Endothelial cell of umbilical vein (primary cell): ENCODE measurements around the gene DEF6. TPM values are rescaled to one million over a fixed set of nuclear protein-coding genes. Genes with fewer than 3 reads are reported as not detected.

ENCODE experiments used
- BruUV-seq: library from RNA; stranded (reverse); fragments of 400-500 nt; replicated peaks from 2 replicates; lab custom pipeline; 2021; lab: Mats Ljungman, UMichigan
- CTCF ChIA-PET: fragments of 300-600, 350-600 bp; sonication (Branson Sonifier 250); formaldehyde crosslinking; loops from one replicate; lab custom pipeline; 2021; ENCODE audit warnings: antibody characterized with exemption, inconsistent platforms; lab: Charles Lee
- POLR2A ChIA-PET: fragments of 300-600, 350-600 bp; sonication (Branson Sonifier 250); formaldehyde crosslinking; loops from one replicate; lab custom pipeline; 2021; ENCODE audit warnings: antibody characterized with exemption, inconsistent platforms; lab: Charles Lee
- DNase-seq: peaks from one replicate; pipeline ENCODE4 v3.0.0-alpha.2; 2011; ENCODE audit warnings: low read depth, low spot score
- FAIRE-seq: peaks from 2 replicates; lab custom pipeline; 2011; peaks lifted over from hg19 to GRCh38; lab: Jason Lieb, UNC
- H2AFZ ChIP-seq: 2 replicates; pipeline ENCODE4 v1.6.0; 2012; ENCODE audit warnings: low read depth, low read length, control low read depth, inconsistent platforms
- H3K27ac ChIP-seq: 2 replicates; pipeline ENCODE4 v1.5.1; 2011; ENCODE audit warnings: low read depth, mild to moderate bottlenecking, control low read depth, low read length, moderate library complexity; ENCODE audit not compliant: insufficient read depth
- H3K27me3 ChIP-seq, 2 experiments: 2 replicates each; pipeline versions ENCODE4 v1.6.0 to v1.6.1; 2011; ENCODE audit warnings: low read length in 2 of 2, mixed read lengths in 1 of 2; ENCODE audit not compliant: control insufficient read depth in 2 of 2, insufficient read depth in 2 of 2
- H3K36me3 ChIP-seq, 2 experiments: 2 replicates in 1 of 2; 3 replicates in 1 of 2; pipeline ENCODE4 v1.5.1; 2011; ENCODE audit warnings: low read length in 2 of 2, mild to moderate bottlenecking in 1 of 2, moderate library complexity in 1 of 2; ENCODE audit not compliant: control insufficient read depth in 2 of 2, insufficient read depth in 2 of 2; ENCODE audit errors: extremely low read depth in 1 of 2
- H3K4me1 ChIP-seq: 3 replicates; pipeline ENCODE4 v1.5.1; 2011; ENCODE audit warnings: mild to moderate bottlenecking, low read length; ENCODE audit not compliant: control insufficient read depth, insufficient read depth; ENCODE audit errors: extremely low read depth
- H3K4me2 ChIP-seq: 2 replicates; pipeline ENCODE4 v1.6.1; 2011; ENCODE audit warnings: low read length, control low read depth, mixed read lengths; ENCODE audit not compliant: insufficient read depth
- H3K4me3 ChIP-seq, 3 experiments: fragments of 200-600 bp in 1 of 3; sonication (generic), shearing (Covaris generic) in 1 of 3; replicated peaks in 1 of 3; 2 replicates each; pipeline ENCODE4 v1.5.1; 2011 to 2016; ENCODE audit warnings: control low read depth in 3 of 3, low read length in 3 of 3, mild to moderate bottlenecking in 2 of 3, inconsistent platforms in 1 of 3, low read depth in 1 of 3, moderate library complexity in 1 of 3; ENCODE audit not compliant: insufficient read depth in 1 of 3
- H3K79me2 ChIP-seq: 2 replicates; pipeline ENCODE4 v1.6.0; 2012; ENCODE audit warnings: low read length, inconsistent platforms; ENCODE audit not compliant: control insufficient read depth, insufficient read depth
- H3K9ac ChIP-seq: replicated peaks from 2 replicates; pipeline ENCODE3; 2011; ENCODE audit warnings: low read length, control low read depth; ENCODE audit not compliant: insufficient read depth; ENCODE audit errors: extremely low read depth
- H3K9me1 ChIP-seq: replicated peaks from 3 replicates; pipeline ENCODE4 v1.6.0; 2011; ENCODE audit warnings: mild to moderate bottlenecking, low read length; ENCODE audit not compliant: control insufficient read depth, insufficient read depth; ENCODE audit errors: extremely low read depth
- H3K9me3 ChIP-seq: replicated peaks from 2 replicates; pipeline ENCODE4 v1.5.1; 2012; ENCODE audit warnings: low read length, inconsistent platforms; ENCODE audit not compliant: control insufficient read depth, insufficient read depth
- H4K20me1 ChIP-seq: replicated peaks from 2 replicates; pipeline ENCODE3; 2011; ENCODE audit warnings: mild to moderate bottlenecking, low read length; ENCODE audit not compliant: control insufficient read depth, insufficient read depth; ENCODE audit errors: extremely low read depth
- EZH2 ChIP-seq: IDR thresholded peaks from 2 replicates; pipeline ENCODE4 v1.6.1; 2012; ENCODE audit warnings: borderline replicate concordance, low read depth, mild to moderate bottlenecking, moderate library complexity, low read length, inconsistent platforms; ENCODE audit not compliant: severe bottlenecking
- FOS ChIP-seq: IDR thresholded peaks from 2 replicates; pipeline ENCODE4 v1.6.1; 2011; ENCODE audit warnings: mild to moderate bottlenecking, low read length, moderate library complexity, borderline replicate concordance; ENCODE audit not compliant: insufficient read depth
- GATA2 ChIP-seq: IDR thresholded peaks from 2 replicates; pipeline ENCODE4 v1.7.0; 2011; ENCODE audit warnings: low read depth, mild to moderate bottlenecking, moderate library complexity, mixed read lengths, low read length; ENCODE audit not compliant: insufficient read length, insufficient read depth
- JUN ChIP-seq: IDR thresholded peaks from 2 replicates; pipeline ENCODE4 v1.6.1; 2011; ENCODE audit warnings: borderline replicate concordance, low read depth; ENCODE audit not compliant: insufficient read length, insufficient read depth
- MYC ChIP-seq: IDR thresholded peaks from one replicate; pipeline ENCODE4 v1.6.1; 2011; ENCODE audit warnings: mild to moderate bottlenecking, low read depth, low read length
- POLR2A ChIP-seq: IDR thresholded peaks from 2 replicates; pipeline ENCODE4 v1.6.1; 2012; ENCODE audit warnings: low read depth, mild to moderate bottlenecking, control low read depth, low read length
- POLR2AphosphoS5 ChIP-seq: IDR thresholded peaks from 2 replicates; pipeline ENCODE4 v1.6.1; 2012; ENCODE audit warnings: low read depth, mild to moderate bottlenecking, control low read depth, low read length, moderate library complexity; ENCODE audit not compliant: insufficient read depth
- dilution Hi-C: fragments of 300-500 bp; cut with MboI; formaldehyde crosslinking; loops from one replicate; pipeline ENCODE4 v1.15.0; 2019; ENCODE audit warnings: low sequenced_read_pairs; ENCODE audit not compliant: extremely low pct_ligation_motif_present
- intact Hi-C: fragments of 100-400 bp; cut with micrococcal nuclease; formaldehyde crosslinking; loops from one replicate; pipeline ENCODE4 v1.10.0; 2022
- polyA plus RNA-seq, 4 experiments: library from polyadenylated mRNA; depleted of rRNA in 3 of 4; stranded (reverse) in 3 of 4; unstranded in 1 of 4; fragments of >200 nt; gene quantifications; 2 replicates each; pipeline versions ENCODE4 v1.2.1 to v1.2.3, GENCODE V29; 2011 to 2012; ENCODE audit warnings: missing spikeins in 1 of 4
- total RNA-seq: library from RNA; stranded (reverse); gene quantifications from 2 replicates; pipeline ENCODE4 v1.2.3, GENCODE V29; 2021
- TF ChIP-seq, protein P1 (sequence below): IDR thresholded peaks from 2 replicates; pipeline ENCODE4 v1.6.1; 2011; ENCODE audit not compliant: insufficient read depth, insufficient read length
- TF ChIP-seq, protein P2 (sequence below), 2 donors: IDR thresholded peaks; 1 replicate in 1 of 2; 2 replicates in 1 of 2; pipeline ENCODE4 v1.5.1; 2011; ENCODE audit warnings: low read length in 2 of 2, mild to moderate bottlenecking in 2 of 2, moderate library complexity in 2 of 2, control low read depth in 1 of 2, inconsistent platforms in 1 of 2, low read depth in 1 of 2; ENCODE audit not compliant: insufficient read depth in 1 of 2; ENCODE audit errors: extremely low read depth in 1 of 2

The DEF6 gene
- total and polyA plus RNA-seq, 2 donors (not counting 3 experiments of a cell fraction or from before 2014, with no cell fraction given), result 0.59 to 0.77 TPM

DNA sequence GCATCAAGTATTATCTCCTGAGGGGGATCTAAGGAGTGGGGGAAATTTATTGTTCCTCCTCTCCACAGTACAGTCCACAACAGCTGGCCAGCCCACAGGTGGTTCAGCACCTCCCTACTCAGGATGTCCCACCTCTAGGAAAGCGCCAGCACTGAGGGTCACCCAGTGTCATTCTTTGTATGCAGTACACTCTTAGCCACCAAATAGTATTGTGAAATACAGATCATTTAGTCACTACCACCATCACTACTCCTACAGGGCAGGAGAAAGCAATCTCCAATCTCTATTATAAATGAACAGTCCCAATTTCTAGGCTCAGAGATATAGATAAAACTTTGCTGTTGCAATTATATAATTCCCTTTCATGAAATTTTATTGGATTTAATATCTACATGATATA, 44.4 kb upstream of the DEF6 start:
- Histone ChIP-seq H3K4me3 (no peak overlapping the region), H3K4me1 (peaks cover 3% of the 10 kb centered on the region), H3K79me2 (peaks cover 2% of the 10 kb centered on the region), H3K36me3 (no peaks in the 10 kb centered on the region), H2AFZ (no peak overlapping the region), H3K27ac (no peak overlapping the region), H3K9me1 (no peaks in the 10 kb centered on the region), H3K9ac (no peak overlapping the region), H4K20me1 (no peaks in the 10 kb centered on the region), H3K4me2 (no peak overlapping the region), H3K27me3 (no peaks in the 10 kb centered on the region), H3K9me3 (no peaks in the 10 kb centered on the region)
- ChIA-PET POLR2A (no interaction called here), CTCF (interaction anchor here (1.6 kb wide), 1 partner anchor 13 kb away, joined by 6 read pairs; no protein-coding TSS in a partner anchor)
- DNase-seq, result no peak
- TF ChIP-seq MYC (no peak), JUN (no peak), FOS (no peak), POLR2A (no peak), EZH2 (no peak), GATA2 (no peak), POLR2AphosphoS5 (no peak)
- TF ChIP-seq, protein P1, sequence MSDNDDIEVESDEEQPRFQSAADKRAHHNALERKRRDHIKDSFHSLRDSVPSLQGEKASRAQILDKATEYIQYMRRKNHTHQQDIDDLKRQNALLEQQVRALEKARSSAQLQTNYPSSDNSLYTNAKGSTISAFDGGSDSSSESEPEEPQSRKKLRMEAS, result no peak
- TF ChIP-seq, protein P2, sequence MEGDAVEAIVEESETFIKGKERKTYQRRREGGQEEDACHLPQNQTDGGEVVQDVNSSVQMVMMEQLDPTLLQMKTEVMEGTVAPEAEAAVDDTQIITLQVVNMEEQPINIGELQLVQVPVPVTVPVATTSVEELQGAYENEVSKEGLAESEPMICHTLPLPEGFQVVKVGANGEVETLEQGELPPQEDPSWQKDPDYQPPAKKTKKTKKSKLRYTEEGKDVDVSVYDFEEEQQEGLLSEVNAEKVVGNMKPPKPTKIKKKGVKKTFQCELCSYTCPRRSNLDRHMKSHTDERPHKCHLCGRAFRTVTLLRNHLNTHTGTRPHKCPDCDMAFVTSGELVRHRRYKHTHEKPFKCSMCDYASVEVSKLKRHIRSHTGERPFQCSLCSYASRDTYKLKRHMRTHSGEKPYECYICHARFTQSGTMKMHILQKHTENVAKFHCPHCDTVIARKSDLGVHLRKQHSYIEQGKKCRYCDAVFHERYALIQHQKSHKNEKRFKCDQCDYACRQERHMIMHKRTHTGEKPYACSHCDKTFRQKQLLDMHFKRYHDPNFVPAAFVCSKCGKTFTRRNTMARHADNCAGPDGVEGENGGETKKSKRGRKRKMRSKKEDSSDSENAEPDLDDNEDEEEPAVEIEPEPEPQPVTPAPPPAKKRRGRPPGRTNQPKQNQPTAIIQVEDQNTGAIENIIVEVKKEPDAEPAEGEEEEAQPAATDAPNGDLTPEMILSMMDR (IDR thresholded peaks at IDR 0.05; ENCODE audit: extremely low read depth in 1 of 2, insufficient read depth in 1 of 2, low read depth in 1 of 2, low read length in 2 of 2), result no peak
- no peak for FAIRE-seq
- no TSS peak for BruUV-seq
- intact Hi-C loops (no loop called here), dilution Hi-C loops (no loop called here)
